Astrocyte (in vitro differentiated cells and primary cell): ENCODE results near the gene SNAPIN. TPM values are rescaled to one million over a fixed set of nuclear protein-coding genes. Genes with fewer than 3 reads are reported as not detected.
A peak's percentile ranks its signal among the peaks of the same experiment; 100 is the strongest.

Experiments used
- DNase-seq: peaks from one replicate; pipeline ENCODE4 v3.0.0-alpha.2; 2010; ENCODE audit warnings: low read depth
- FAIRE-seq: peaks from 2 replicates; lab custom pipeline; 2011; peaks lifted over from hg19 to GRCh38; lab: Jason Lieb, UNC
- H2AFZ ChIP-seq: 2 replicates; pipeline ENCODE4 v1.6.0; 2012; ENCODE audit warnings: low read depth, low read length, inconsistent platforms
- H3K27ac ChIP-seq: 2 replicates; pipeline ENCODE4 v1.5.1; 2011; ENCODE audit warnings: low read depth, low read length, inconsistent platforms
- H3K27me3 ChIP-seq: 2 replicates; pipeline ENCODE4 v1.6.0; 2011; ENCODE audit warnings: low read length, inconsistent platforms; ENCODE audit not compliant: insufficient read depth
- H3K36me3 ChIP-seq: 2 replicates; pipeline ENCODE4 v1.5.1; 2011; ENCODE audit warnings: low read length, inconsistent platforms; ENCODE audit not compliant: insufficient read depth
- H3K4me1 ChIP-seq: 2 replicates; pipeline ENCODE4 v1.5.1; 2011; ENCODE audit warnings: low read length, inconsistent platforms; ENCODE audit not compliant: insufficient read depth
- H3K4me2 ChIP-seq: 2 replicates; pipeline ENCODE4 v1.6.0; 2012; ENCODE audit warnings: low read length, inconsistent platforms
- H3K4me3 ChIP-seq: 2 replicates; pipeline ENCODE4 v1.5.1; 2011; ENCODE audit warnings: low read depth, mild to moderate bottlenecking, low read length, inconsistent platforms; ENCODE audit not compliant: insufficient read depth
- H3K79me2 ChIP-seq: 2 replicates; pipeline ENCODE4 v1.6.0; 2012; ENCODE audit warnings: mild to moderate bottlenecking, low read length, inconsistent platforms; ENCODE audit not compliant: insufficient read depth
- H3K9ac ChIP-seq: 2 replicates; pipeline ENCODE4 v1.6.0; 2012; ENCODE audit warnings: mild to moderate bottlenecking, low read length, inconsistent platforms
- H3K9me3 ChIP-seq: 2 replicates; pipeline ENCODE4 v1.5.1; 2012; ENCODE audit warnings: low read depth, mild to moderate bottlenecking, low read length, inconsistent platforms; ENCODE audit not compliant: insufficient read depth
- H4K20me1 ChIP-seq: 2 replicates; pipeline ENCODE4 v1.6.0; 2012; ENCODE audit warnings: low read length, inconsistent platforms; ENCODE audit not compliant: insufficient read depth
- H3K27ac Mint-ChIP-seq: one replicate; pipeline ENCODE4 v1.8.0; 2021; ENCODE audit warnings: mild to moderate bottlenecking, mixed read lengths; ENCODE audit not compliant: unreplicated experiment
- H3K27me3 Mint-ChIP-seq: one replicate; pipeline ENCODE4 v1.8.0; 2021; ENCODE audit warnings: low read depth, mixed read lengths; ENCODE audit not compliant: unreplicated experiment
- H3K36me3 Mint-ChIP-seq: one replicate; pipeline ENCODE4 v1.8.0; 2021; ENCODE audit warnings: low read depth, mixed read lengths; ENCODE audit not compliant: unreplicated experiment
- H3K4me1 Mint-ChIP-seq: one replicate; pipeline ENCODE4 v1.8.0; 2021; ENCODE audit warnings: low read depth, mixed read lengths; ENCODE audit not compliant: unreplicated experiment
- H3K4me3 Mint-ChIP-seq: one replicate; pipeline ENCODE4 v1.8.0; 2021; ENCODE audit warnings: mild to moderate bottlenecking, moderate library complexity, mixed read lengths; ENCODE audit not compliant: unreplicated experiment
- H3K9me3 Mint-ChIP-seq: one replicate; pipeline ENCODE4 v1.8.0; 2021; ENCODE audit warnings: mild to moderate bottlenecking, mixed read lengths; ENCODE audit not compliant: unreplicated experiment
- EZH2 ChIP-seq: IDR thresholded peaks from 2 replicates; pipeline ENCODE4 v1.6.1; 2012; ENCODE audit warnings: mild to moderate bottlenecking, low read length, inconsistent platforms; ENCODE audit not compliant: insufficient read depth
- total RNA-seq: library from RNA; stranded (reverse); gene quantifications from 2 replicates; pipeline ENCODE4 v1.2.1, GENCODE V29; 2021
- TF ChIP-seq, protein P1 (sequence below): IDR thresholded peaks from 2 replicates; pipeline ENCODE4 v1.5.1; 2011; ENCODE audit warnings: low read depth, mild to moderate bottlenecking, inconsistent platforms, low read length, moderate library complexity; ENCODE audit not compliant: insufficient read depth

SNAPIN gene
- total RNA-seq, 1 donor from 2014 or later = 31.3 TPM

DNA sequence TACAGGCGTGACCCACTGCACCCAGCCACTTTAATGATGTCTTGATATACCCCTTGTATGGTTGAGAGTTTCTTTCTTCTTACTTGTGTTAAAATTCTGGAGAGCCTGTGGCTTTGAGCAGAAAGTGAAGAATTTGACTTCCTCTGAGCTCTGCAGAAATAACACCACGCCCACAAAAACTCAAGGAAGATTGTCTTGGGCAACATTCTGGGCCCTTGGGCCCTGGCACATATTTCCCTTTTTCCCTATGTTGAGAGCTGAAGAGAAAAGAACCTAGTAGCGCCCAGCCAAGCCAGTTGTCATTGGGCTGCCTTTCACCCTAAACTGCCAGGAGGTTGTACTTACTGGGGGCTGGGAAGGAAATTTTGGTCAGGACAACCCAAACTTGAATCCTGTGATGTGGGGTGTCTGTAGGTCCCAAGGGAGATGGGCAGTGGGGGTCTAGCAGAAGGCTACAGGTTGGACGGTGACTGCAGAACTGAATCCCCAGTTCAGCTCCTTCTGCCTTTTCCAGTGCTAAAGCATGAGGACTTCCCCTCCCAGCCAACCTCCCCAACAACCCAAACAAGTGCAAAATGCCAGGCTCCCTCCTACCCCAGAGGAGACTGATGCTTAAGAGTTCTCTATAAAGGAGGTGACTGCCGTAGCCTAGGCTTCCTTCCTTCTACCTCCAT, 11.7 kb upstream of the SNAPIN start:
- H3K9ac ChIP-seq = no peak overlapping the region
- H2AFZ ChIP-seq = no peak overlapping the region
- no peaks in the 10 kb centered on the region for H3K4me1 ChIP-seq
- TF ChIP-seq, protein P1, sequence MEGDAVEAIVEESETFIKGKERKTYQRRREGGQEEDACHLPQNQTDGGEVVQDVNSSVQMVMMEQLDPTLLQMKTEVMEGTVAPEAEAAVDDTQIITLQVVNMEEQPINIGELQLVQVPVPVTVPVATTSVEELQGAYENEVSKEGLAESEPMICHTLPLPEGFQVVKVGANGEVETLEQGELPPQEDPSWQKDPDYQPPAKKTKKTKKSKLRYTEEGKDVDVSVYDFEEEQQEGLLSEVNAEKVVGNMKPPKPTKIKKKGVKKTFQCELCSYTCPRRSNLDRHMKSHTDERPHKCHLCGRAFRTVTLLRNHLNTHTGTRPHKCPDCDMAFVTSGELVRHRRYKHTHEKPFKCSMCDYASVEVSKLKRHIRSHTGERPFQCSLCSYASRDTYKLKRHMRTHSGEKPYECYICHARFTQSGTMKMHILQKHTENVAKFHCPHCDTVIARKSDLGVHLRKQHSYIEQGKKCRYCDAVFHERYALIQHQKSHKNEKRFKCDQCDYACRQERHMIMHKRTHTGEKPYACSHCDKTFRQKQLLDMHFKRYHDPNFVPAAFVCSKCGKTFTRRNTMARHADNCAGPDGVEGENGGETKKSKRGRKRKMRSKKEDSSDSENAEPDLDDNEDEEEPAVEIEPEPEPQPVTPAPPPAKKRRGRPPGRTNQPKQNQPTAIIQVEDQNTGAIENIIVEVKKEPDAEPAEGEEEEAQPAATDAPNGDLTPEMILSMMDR = no peak
- no peak for TF ChIP-seq EZH2
- H3K4me3 ChIP-seq = no peak overlapping the region
- no peaks in the 10 kb centered on the region for H3K27me3 ChIP-seq
- peaks cover 26% of the 10 kb centered on the region for H3K79me2 ChIP-seq
- H3K27ac ChIP-seq = no peak overlapping the region
- H4K20me1 ChIP-seq = peaks cover 37% of the 10 kb centered on the region
- no peaks in the 10 kb centered on the region for H3K9me3 ChIP-seq
- H3K27ac Mint-ChIP-seq = peak overlapping the region; percentile 34
- H3K36me3 ChIP-seq = peaks cover 42% of the 10 kb centered on the region
- H3K4me3 Mint-ChIP-seq = no peak overlapping the region
- no peak for FAIRE-seq
- DNase-seq = no peak
- H3K4me2 ChIP-seq = no peak overlapping the region
- no peaks in the 10 kb centered on the region for H3K27me3 Mint-ChIP-seq
- H3K4me1 Mint-ChIP-seq = peaks cover 2% of the 10 kb centered on the region
- peaks cover 22% of the 10 kb centered on the region for H3K36me3 Mint-ChIP-seq
- no peaks in the 10 kb centered on the region for H3K9me3 Mint-ChIP-seq

DNA sequence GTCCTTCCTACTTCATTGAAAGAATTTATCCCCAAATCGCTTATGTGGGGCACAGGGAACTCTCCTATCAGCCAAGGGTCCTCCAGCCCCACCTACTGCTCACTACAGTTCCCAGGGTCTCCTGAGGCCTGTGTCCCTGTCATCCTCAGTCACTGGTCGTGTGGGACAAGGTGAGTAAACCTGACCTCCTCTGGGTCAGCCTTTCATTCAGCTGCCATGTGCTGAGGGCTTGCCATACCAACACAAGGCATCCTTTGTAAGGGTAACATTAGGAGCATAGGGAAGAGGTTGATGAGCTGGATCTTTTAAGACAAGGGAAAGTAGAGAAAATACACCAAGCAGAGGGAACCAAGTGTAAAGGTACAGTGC, 11.2 kb upstream of the SNAPIN start:
- peak overlapping the region; percentile 34 for H3K27ac Mint-ChIP-seq

More for the DNA sequence above, 11.2 kb upstream of the SNAPIN start:
- peaks cover 21% of the 10 kb centered on the region for H3K79me2 ChIP-seq
- no peak overlapping the region for H3K4me3 ChIP-seq
- no peak for TF ChIP-seq EZH2
- TF ChIP-seq, protein P1 = no peak
- H3K27me3 Mint-ChIP-seq = no peaks in the 10 kb centered on the region
- no peak overlapping the region for H3K9ac ChIP-seq
- H3K9me3 Mint-ChIP-seq = no peaks in the 10 kb centered on the region
- H3K4me1 Mint-ChIP-seq = peaks cover 2% of the 10 kb centered on the region
- no peak for DNase-seq
- no peaks in the 10 kb centered on the region for H3K4me1 ChIP-seq
- FAIRE-seq = no peak
- peaks cover 37% of the 10 kb centered on the region for H3K36me3 ChIP-seq
- no peak overlapping the region for H2AFZ ChIP-seq
- no peaks in the 10 kb centered on the region for H3K27me3 ChIP-seq
- H3K9me3 ChIP-seq = no peaks in the 10 kb centered on the region
- H3K4me3 Mint-ChIP-seq = peak overlapping the region; percentile 54
- H3K27ac ChIP-seq = no peak overlapping the region
- no peak overlapping the region for H3K4me2 ChIP-seq
- H4K20me1 ChIP-seq = peaks cover 32% of the 10 kb centered on the region
- H3K36me3 Mint-ChIP-seq = peaks cover 19% of the 10 kb centered on the region
